Liver (tissue), 9 donors: ENCODE measurements around the gene APP. TPM values are rescaled to one million over a fixed set of nuclear protein-coding genes. Genes with fewer than 3 reads are reported as not detected.

Experiments
- DNase-seq: peaks from one replicate; pipeline ENCODE4 v3.0.0-alpha.2; 2017; ENCODE audit warnings: low spot score
- H3K27ac ChIP-seq, 2 donors: one replicate each; pipeline ENCODE4 v1.7.0; 2013; ENCODE audit warnings: inconsistent platforms in 2 of 2, low read length in 2 of 2, control low read depth in 1 of 2, low read depth in 1 of 2, mild to moderate bottlenecking in 1 of 2
- H3K27me3 ChIP-seq, 4 donors: one replicate each; pipeline versions ENCODE4 v1.6.1 to v1.7.0; 2013; ENCODE audit warnings: low read length in 3 of 4, inconsistent platforms in 1 of 4, mild to moderate bottlenecking in 1 of 4, moderate library complexity in 1 of 4; ENCODE audit not compliant: control insufficient read depth in 4 of 4, insufficient read depth in 4 of 4
- H3K36me3 ChIP-seq, 4 donors: one replicate each; pipeline versions ENCODE4 v1.6.1 to v1.7.0; 2013; ENCODE audit warnings: low read length in 3 of 4, mild to moderate bottlenecking in 3 of 4, low read depth in 1 of 4, moderate library complexity in 1 of 4; ENCODE audit not compliant: control insufficient read depth in 4 of 4, insufficient read depth in 3 of 4
- H3K4me1 ChIP-seq, 4 donors: one replicate each; pipeline versions ENCODE4 v1.6.1 to v1.7.0; 2013; ENCODE audit warnings: low read length in 3 of 4, mild to moderate bottlenecking in 3 of 4, moderate library complexity in 1 of 4; ENCODE audit not compliant: control insufficient read depth in 4 of 4, insufficient read depth in 4 of 4
- H3K4me3 ChIP-seq, 3 donors: one replicate each; pipeline versions ENCODE4 v1.6.1 to v1.7.0; 2013; ENCODE audit warnings: low read length in 3 of 3, control low read depth in 1 of 3, low read depth in 1 of 3, mild to moderate bottlenecking in 1 of 3
- H3K9ac ChIP-seq, 2 donors: one replicate each; pipeline ENCODE4 v1.7.0; 2013; ENCODE audit warnings: low read length in 2 of 2, mild to moderate bottlenecking in 2 of 2, moderate library complexity in 2 of 2, control low read depth in 1 of 2, low read depth in 1 of 2
- H3K9me3 ChIP-seq, 4 donors: one replicate each; pipeline versions ENCODE4 v1.6.1 to v1.7.0; 2013; ENCODE audit warnings: low read length in 3 of 4; ENCODE audit not compliant: control insufficient read depth in 4 of 4
- ATF3 ChIP-seq: IDR thresholded peaks from 2 replicates; pipeline ENCODE4 v1.6.1; 2016; ENCODE audit warnings: antibody characterized with exemption
- CTCF ChIP-seq: fragments of 150-350 bp; IDR thresholded peaks from 2 replicates; pipeline ENCODE4 v1.5.1; 2017; ENCODE audit warnings: improper control_type of control experiment, low read depth, low read length; ENCODE audit not compliant: missing input control
- EGR1 ChIP-seq, 2 donors: IDR thresholded peaks; 2 replicates each; pipeline ENCODE4 v1.6.1; 2016 to 2018; ENCODE audit warnings: antibody characterized with exemption in 2 of 2, low read depth in 2 of 2
- FOXA1 ChIP-seq: IDR thresholded peaks from 2 replicates; pipeline ENCODE4 v1.6.1; 2016; ENCODE audit warnings: antibody characterized with exemption
- FOXA2 ChIP-seq: IDR thresholded peaks from 2 replicates; pipeline ENCODE4 v1.6.1; 2016; ENCODE audit warnings: antibody characterized with exemption
- GABPA ChIP-seq, 2 donors: IDR thresholded peaks in 1 of 2; conservative IDR thresholded peaks in 1 of 2; 2 replicates each; pipeline ENCODE4 v1.6.1; 2016; ENCODE audit warnings: antibody characterized with exemption in 2 of 2, mild to moderate bottlenecking in 1 of 2, moderate library complexity in 1 of 2
- HNF4A ChIP-seq, 2 donors: conservative IDR thresholded peaks; 2 replicates each; pipeline ENCODE4 v1.6.1; 2016; ENCODE audit warnings: antibody characterized with exemption in 2 of 2, mild to moderate bottlenecking in 2 of 2
- HNF4G ChIP-seq: IDR thresholded peaks from 2 replicates; pipeline ENCODE4 v1.6.1; 2016; ENCODE audit warnings: antibody characterized with exemption
- JUND ChIP-seq, 2 donors: IDR thresholded peaks; 2 replicates each; pipeline ENCODE4 v1.6.1; 2016; ENCODE audit warnings: antibody characterized with exemption in 2 of 2
- MAX ChIP-seq: IDR thresholded peaks from 2 replicates; pipeline ENCODE4 v1.6.1; 2016; ENCODE audit warnings: antibody characterized with exemption
- NR2F2 ChIP-seq: IDR thresholded peaks from 2 replicates; pipeline ENCODE4 v1.6.1; 2016; ENCODE audit warnings: antibody characterized with exemption
- RAD21 ChIP-seq, 2 donors: IDR thresholded peaks; 2 replicates each; pipeline ENCODE4 v1.6.1; 2016; ENCODE audit warnings: antibody characterized with exemption in 2 of 2, mild to moderate bottlenecking in 2 of 2
- REST ChIP-seq: IDR thresholded peaks from 2 replicates; pipeline ENCODE4 v1.6.1; 2016; ENCODE audit warnings: antibody characterized with exemption, mild to moderate bottlenecking
- RXRA ChIP-seq, 2 donors: IDR thresholded peaks; 2 replicates each; pipeline ENCODE4 v1.6.1; 2017 to 2018; ENCODE audit warnings: antibody characterized with exemption in 2 of 2, mild to moderate bottlenecking in 1 of 2
- SP1 ChIP-seq: IDR thresholded peaks from 2 replicates; pipeline ENCODE4 v1.6.1; 2018; ENCODE audit warnings: antibody characterized with exemption, mild to moderate bottlenecking
- TAF1 ChIP-seq: conservative IDR thresholded peaks from 2 replicates; pipeline ENCODE4 v1.6.1; 2016; ENCODE audit warnings: antibody characterized with exemption, mild to moderate bottlenecking
- ZBTB33 ChIP-seq: IDR thresholded peaks from 2 replicates; pipeline ENCODE4 v1.6.1; 2016; ENCODE audit warnings: antibody characterized with exemption
- WGBS: extraction: QIAGEN DNeasy Blood & Tissue Kit; methylation state at CpG from one replicate; pipeline ENCODE4 v1.1.7; 2013; 5-methylcytosine and 5-hydroxymethylcytosine counted together
- polyA plus RNA-seq, 2 donors: library from polyadenylated mRNA; stranded (reverse) in 1 of 2; unstranded in 1 of 2; fragments of 200-250 nt in 1 of 2; fragments of >200 nt in 1 of 2; fragmentation: Nextera tagmentation in 1 of 2; extraction: Ambion mirVana in 1 of 2; gene quantifications; one replicate each; pipeline versions ENCODE4 v1.2.1 to v1.2.3, GENCODE V29; 2013 to 2015
- total RNA-seq, 2 donors: library from RNA; depleted of rRNA; stranded (reverse); fragments of >200 nt; gene quantifications; one replicate each; pipeline ENCODE4 v1.2.3, GENCODE V29; 2014
- donor health status: healthy.
- donor health status: healthy.
- donor health status: healthy.
- donor health status: healthy.
- donor health status: healthy.

The APP gene
- total and polyA plus RNA-seq, 4 donors, result 24.9 to 201 (median 111) TPM

- H3K27ac ChIP-seq, result no peak overlapping the region
- H3K36me3 ChIP-seq, result peaks cover 0 to 3% (median under 1%) of the 10 kb centered on the region in 4 donors
- no peak for DNase-seq
- WGBS, result 92% methylated on average over 1 of the region's 1 CpG
- H3K4me3 ChIP-seq, result no peak overlapping the region
- TF ChIP-seq EGR1 (IDR thresholded peaks at IDR 0.05; ENCODE audit: low read depth in 2 of 2) (no peak), ZBTB33 (no peak), HNF4G (no peak), FOXA1 (no peak), ATF3 (no peak), NR2F2 (no peak), RXRA (IDR thresholded peaks at IDR 0.05) (no peak), MAX (no peak), SP1 (no peak), TAF1 (no peak), HNF4A (conservative IDR thresholded peaks at IDR 0.05) (no peak), JUND (IDR thresholded peaks at IDR 0.05) (no peak), REST (no peak)
- H3K9ac ChIP-seq, result no peak overlapping the region
- H3K4me1 ChIP-seq, result peaks cover 0 to 9% (median 2%) of the 10 kb centered on the region in 4 donors
- H3K9me3 ChIP-seq, result no peaks in the 10 kb centered on the region
- no peaks in the 10 kb centered on the region for H3K27me3 ChIP-seq
These were observed 165.1 kb downstream of the APP start for GRCh38 chr21:26005464-26005863.

- no peak overlapping the region for H3K9ac ChIP-seq
- no peaks in the 10 kb centered on the region for H3K9me3 ChIP-seq
- no peak overlapping the region for H3K27ac ChIP-seq
- peaks cover 0 to 7% (median 2%) of the 10 kb centered on the region in 4 donors for H3K4me1 ChIP-seq
- no peak overlapping the region for H3K4me3 ChIP-seq
- 97% methylated on average over 4 of the region's 4 CpGs for WGBS
- H3K36me3 ChIP-seq, result peaks cover 0 to 5% (median 3%) of the 10 kb centered on the region in 4 donors
- DNase-seq, result no peak
- H3K27me3 ChIP-seq, result no peaks in the 10 kb centered on the region
- TF ChIP-seq HNF4A (conservative IDR thresholded peaks at IDR 0.05) (no peak), FOXA1 (no peak), EGR1 (IDR thresholded peaks at IDR 0.05; ENCODE audit: low read depth in 2 of 2) (no peak), TAF1 (no peak), JUND (IDR thresholded peaks at IDR 0.05) (no peak), MAX (no peak), GABPA (IDR thresholded peaks at IDR 0.05 in 1 of 2, conservative IDR thresholded peaks at IDR 0.05 in 1 of 2) (no peak), FOXA2 (no peak), NR2F2 (no peak), RAD21 (IDR thresholded peaks at IDR 0.05) (no peak), HNF4G (no peak), SP1 (no peak), CTCF (no peak), REST (no peak), ATF3 (no peak)
These were observed 167.2 kb downstream of the APP start for GRCh38 chr21:26003404-26003803.
